GM21526 (cell line): ENCODE measurements around the gene SDR42E2.
"Not testable (repeated sequence)": the region's sequence is repeated elsewhere in the genome, so short reads cannot be mapped to it uniquely, and the experiment has no call there.

Source experiments
- ATAC-seq: cut with Tn5 transposase; IDR thresholded peaks from one replicate; pipeline ENCODE4 v1.9.1; 2021; ENCODE audit warnings: moderate library complexity; ENCODE audit not compliant: unreplicated experiment, low FRiP score

SDR42E2 gene

DNA sequence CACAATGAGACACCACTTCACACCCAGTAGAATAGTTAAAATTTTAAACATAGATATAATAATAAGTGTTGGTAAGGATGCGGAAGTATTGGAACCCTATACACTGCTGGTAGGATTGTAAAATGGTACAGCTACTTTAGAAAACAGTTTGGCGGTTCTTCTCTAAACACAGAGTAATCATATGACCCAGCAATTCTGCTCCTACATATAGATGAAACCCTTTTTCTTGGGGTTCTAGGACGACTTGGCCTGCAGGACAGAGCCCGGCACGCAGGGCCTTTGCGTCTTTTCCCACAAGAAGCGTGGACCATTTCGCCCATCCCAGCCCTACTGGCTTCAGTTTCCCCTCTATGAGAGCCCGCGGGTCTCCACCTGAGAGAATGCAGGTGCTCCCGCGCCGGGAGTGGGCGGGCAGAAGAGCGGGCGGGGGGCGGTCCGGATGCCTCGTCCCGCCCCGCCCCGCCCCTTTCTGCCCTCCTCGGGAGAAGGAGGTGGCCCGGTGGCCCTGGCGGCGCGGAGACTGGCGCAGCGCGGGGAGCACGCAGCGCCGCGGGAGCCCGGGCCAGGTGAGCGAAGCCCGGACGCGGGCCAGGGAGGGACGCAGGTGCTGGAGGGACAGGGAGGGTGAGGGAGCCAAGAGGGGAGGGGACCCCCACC, at the start of gene SDR42E2:
Gene SDR42E2, plus strand, starts transcription at position 508 of the 657 bp plus-strand sequence. CDS start 3,077 bp downstream, outside the sequence.
- ATAC-seq: no peak

- ATAC-seq: no peak
Measured at GRCh38 chr16:22116095-22116700, 46.1 kb upstream of the SDR42E2 start.

DNA sequence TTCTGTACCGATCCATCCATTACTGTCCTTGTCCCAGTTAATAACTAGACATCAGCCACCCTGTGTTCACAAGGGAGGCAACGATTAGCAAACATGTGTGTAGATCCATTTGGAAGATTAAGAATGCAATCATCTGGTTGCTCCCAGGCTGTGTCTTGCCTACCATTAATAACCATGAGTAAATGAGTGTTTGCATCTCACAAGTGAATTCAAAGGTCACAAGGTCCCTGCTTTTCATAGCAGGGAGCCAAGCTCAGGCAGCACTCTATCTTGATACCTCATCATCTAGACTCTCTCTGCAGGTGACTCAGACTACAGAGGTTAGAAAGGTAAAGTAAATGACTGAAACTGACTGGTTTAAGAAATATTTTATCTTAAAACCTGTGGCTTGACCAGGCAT, 44.7 kb upstream of the SDR42E2 start:
- no peak for ATAC-seq

- no peak for ATAC-seq
Measured at GRCh38 chr16:22120440-22120839, 41.9 kb upstream of the SDR42E2 start.

GRCh38 chr16:22122239-22122638, 40.1 kb upstream of the SDR42E2 start:
- no peak for ATAC-seq

- ATAC-seq: no peak
Measured at GRCh38 chr16:22123146-22123545, 39.2 kb upstream of the SDR42E2 start.

DNA sequence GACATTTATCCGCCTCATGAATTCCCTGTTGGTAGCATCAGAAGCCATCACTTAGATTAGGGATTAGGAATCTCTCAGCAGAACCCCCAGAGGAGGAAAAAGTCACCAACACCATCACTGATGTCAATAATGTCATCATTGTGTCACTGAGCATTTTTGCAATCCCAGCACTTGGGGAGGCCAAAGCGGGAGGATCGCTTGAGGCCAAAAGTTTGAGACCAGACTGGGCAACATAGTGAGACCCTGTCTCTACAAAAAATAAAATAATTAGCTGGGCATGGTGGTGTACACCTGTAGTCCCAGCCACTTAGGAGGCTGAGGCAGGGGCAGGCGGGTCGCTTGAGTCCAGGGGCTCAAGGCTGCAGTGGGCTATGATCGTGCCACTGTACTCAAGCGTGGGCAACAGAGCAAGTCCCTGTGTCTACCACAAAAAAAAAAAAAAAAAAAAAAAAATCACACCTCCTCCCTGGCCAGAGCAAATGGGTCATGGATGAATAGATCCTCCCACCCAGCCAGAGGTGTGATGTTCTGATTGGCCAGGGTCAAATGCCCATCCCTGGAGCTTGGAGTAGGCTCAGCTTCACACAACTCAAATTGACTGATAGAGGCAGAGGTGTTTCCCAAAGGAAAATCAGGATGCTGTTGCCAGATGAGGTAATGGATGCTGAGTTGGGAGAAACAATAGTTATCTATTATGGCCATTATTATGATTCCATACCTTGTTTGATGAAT, 38.4 kb upstream of the SDR42E2 start:
- no peak for ATAC-seq

- ATAC-seq: no peak
Measured at GRCh38 chr16:22124583-22125284, 37.6 kb upstream of the SDR42E2 start.

DNA sequence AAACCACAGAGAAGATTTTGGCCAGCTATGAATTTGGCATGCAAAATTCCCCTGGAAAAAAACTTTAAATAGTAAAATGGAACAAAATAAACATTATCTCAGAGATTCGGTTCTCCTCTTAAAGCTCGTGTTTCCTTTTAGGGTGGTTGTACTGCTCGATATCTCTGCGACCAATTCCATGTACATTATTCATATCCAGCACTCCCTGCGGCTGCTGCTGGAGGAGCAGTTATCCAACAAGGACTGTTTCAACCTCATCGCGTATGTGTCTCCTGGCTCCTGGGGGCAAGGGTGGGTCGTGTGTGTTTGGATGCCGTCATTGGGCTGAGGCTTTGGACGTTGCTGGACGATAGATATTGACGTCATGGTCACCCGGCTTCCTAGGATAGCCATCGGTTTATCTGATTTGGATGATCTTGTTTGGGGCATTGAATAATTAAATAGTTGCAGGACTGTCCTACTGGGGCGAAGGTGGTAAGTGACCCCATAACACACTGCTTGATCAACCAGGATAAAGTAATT, 36.2 kb upstream of the SDR42E2 start:
- ATAC-seq: no peak

DNA sequence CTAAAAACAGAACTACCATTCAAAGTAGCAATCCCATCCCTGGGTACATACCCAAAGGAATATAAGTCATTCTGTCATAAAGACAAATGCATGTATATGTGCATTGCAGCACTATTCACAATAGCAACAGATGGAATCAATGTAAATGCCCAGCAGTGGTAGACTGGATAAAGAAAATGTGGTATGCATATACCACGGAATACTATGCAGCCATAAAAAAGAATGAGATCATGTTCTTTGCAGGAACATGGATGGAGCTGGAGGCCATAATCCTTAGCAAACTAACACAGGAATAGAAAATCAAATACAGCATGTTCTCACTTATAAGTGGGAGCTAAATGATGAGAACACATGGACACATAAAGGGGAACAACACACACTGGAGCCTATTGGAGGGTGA, 33.8 kb upstream of the SDR42E2 start:
- not testable (repeated sequence) for ATAC-seq

DNA sequence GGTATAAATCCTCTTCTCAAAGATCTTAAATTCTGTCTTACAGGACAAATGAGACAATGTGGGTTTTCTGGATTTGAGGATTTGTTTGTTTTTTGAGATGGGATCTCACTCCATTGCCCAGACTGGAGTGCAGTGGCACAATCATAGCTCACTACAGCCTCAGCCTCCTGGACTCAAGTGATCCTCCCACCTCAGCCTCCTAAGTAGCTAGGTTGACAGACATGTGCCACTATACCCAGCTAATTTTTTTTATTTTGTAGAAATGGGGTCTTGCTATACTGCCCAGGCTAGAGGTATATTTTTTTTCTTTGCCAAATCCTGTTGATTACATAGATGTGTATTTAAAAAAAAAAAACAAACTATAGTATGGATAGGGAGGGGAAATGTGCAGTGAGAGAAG, 31.8 kb upstream of the SDR42E2 start:
- ATAC-seq: no peak

GRCh38 chr16:22132801-22133200, 29.5 kb upstream of the SDR42E2 start:
- ATAC-seq: no peak

DNA sequence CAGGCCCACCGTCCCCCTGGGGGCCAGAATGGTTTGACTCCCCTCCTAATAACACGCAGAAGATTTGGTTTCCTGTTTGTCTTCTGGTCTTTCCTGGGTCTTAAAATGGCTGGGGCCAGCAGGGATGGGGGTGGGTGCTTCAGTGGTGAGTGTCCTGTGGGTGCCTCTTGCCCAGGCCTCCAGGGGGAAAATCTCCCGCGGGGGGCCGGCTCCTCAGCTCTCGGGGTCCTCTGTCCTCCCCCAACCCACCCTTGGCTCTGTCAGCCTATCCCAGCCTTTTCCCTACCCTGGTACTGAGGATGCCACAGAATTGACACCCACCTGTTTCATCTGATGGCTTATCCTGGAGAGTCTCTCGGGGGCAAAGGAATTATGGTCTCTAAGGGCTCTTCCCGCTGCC, 23.8 kb upstream of the SDR42E2 start:
- ATAC-seq: no peak

- ATAC-seq: no peak
Measured at GRCh38 chr16:22139008-22139407, 23.3 kb upstream of the SDR42E2 start.

DNA sequence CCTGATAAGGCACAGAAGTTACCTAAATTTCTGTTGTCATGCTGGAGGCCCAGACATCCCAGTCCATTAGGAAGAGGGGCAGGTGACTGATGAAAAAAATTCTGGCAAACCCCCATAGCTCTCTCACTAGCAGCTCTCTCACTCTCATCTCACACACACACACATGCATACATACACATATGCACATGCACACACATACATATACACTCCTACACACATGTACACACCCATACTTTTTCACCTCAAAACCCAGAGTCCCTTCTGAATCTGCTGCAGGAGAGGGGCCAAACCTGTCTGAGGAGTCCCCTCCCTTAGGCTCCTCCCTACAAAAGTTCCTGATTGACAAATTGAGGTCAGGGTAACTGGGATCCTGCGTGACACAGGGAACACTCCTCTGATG, 22.6 kb upstream of the SDR42E2 start:
- ATAC-seq: no peak

- ATAC-seq: no peak
Measured at GRCh38 chr16:22141767-22142166, 20.5 kb upstream of the SDR42E2 start.

- no peak for ATAC-seq
Measured at GRCh38 chr16:22144520-22144919, 17.8 kb upstream of the SDR42E2 start.

GRCh38 chr16:22147853-22148252, 14.5 kb upstream of the SDR42E2 start:
- ATAC-seq: no peak

GRCh38 chr16:22151246-22151998, 10.9 kb upstream of the SDR42E2 start:
- no peak for ATAC-seq

GRCh38 chr16:22152316-22152715, 10.0 kb upstream of the SDR42E2 start:
- no peak for ATAC-seq
